ENCODE data around the gene C16orf89. TPM values are rescaled to one million over a fixed set of nuclear protein-coding genes. Genes with fewer than 3 reads are reported as not detected.
"Not testable (repeated sequence)": the region's sequence is repeated elsewhere in the genome, so short reads cannot be mapped to it uniquely, and the experiment has no call there.

The C16orf89 gene
- polyA plus RNA-seq, 1 of the 3 experiments (the other 2 are of a cell fraction) = not detected

DNA sequence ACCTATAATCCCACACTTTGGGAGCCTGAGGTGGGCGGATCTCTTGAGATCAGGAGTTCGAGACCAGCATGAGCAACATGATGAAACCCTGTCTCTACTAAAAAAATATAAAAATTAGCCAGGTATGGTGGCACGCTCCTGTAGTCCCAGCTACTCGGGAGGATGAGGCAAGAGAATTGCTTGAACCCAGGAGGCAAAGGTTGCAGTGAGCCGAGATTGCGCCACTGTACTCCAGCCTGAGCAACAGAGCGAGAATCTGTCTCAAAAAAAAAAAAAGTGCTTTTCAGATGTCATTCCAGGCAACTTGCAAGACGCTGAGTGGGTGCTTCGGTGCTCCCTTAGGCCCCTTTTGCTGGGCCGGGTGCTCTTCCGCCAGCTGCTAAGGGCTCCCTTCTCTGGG lies 21.2 kb downstream of the C16orf89 start:
- H4K20me1 ChIP-seq (ENCODE audit: insufficient read depth); H3K9me2 ChIP-seq; H3K4me1 ChIP-seq (ENCODE audit: control insufficient read depth in 1 of 2, insufficient read depth in 2 of 2, low read depth in 1 of 2, low read length in 1 of 2); H3K9ac ChIP-seq; H3K27me3 ChIP-seq (ENCODE audit: insufficient read depth); H3K4me3 ChIP-seq (ENCODE audit: low read depth in 2 of 2, low read length in 1 of 2); H3K36me3 ChIP-seq (replicated peaks in 1 of 2; ENCODE audit: control insufficient read depth in 1 of 2, insufficient read depth in 2 of 2, low read length in 1 of 2); H2AFZ ChIP-seq (ENCODE audit: low read depth); H3K27ac ChIP-seq (ENCODE audit: low read depth in 2 of 2, low read length in 1 of 2); H3K79me2 ChIP-seq (ENCODE audit: insufficient read depth); H3K9me3 ChIP-seq; POLR2A ChIA-PET; H3F3A ChIP-seq (replicated peaks; ENCODE audit: insufficient read depth); H3K4me2 ChIP-seq; DNase-seq: not testable (repeated sequence)
- CTCF ChIA-PET = interaction anchor here (0.8 to 1.0 kb wide), 2 partner anchors 8 to 40 kb away, joined by 3 to 6 read pairs; no protein-coding TSS in a partner anchor
- 66% methylated on average over 11 of the region's 11 CpGs for WGBS (ENCODE audit: low lambda C conversion rate)

DNA sequence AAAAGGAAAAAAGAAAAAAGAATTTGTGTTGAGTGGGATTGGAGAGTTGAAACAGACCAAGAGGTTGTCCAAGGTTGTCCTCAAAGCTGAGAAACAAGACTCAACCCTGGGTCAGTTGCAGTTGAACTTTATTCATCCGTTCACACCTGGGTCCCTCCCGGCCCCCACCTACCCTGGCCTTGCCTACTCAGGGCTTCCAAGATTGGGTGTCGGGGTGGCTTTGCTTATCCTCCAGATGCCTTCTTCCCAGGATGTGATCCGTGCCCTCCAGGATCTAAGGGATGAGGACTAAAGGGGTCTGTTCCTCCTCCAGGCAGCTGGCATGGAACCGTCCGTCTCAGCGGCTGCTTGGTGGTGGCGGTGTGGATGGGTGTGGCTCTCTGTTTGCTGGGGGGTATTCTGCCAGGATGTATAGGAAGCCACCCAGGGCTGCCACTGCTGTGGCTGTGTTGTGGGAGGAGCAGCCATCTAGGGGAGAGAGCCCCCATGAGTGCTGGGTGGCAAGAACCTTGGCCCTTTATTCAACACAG lies 21.7 kb downstream of the C16orf89 start:
- TF ChIP-seq, protein P1, sequence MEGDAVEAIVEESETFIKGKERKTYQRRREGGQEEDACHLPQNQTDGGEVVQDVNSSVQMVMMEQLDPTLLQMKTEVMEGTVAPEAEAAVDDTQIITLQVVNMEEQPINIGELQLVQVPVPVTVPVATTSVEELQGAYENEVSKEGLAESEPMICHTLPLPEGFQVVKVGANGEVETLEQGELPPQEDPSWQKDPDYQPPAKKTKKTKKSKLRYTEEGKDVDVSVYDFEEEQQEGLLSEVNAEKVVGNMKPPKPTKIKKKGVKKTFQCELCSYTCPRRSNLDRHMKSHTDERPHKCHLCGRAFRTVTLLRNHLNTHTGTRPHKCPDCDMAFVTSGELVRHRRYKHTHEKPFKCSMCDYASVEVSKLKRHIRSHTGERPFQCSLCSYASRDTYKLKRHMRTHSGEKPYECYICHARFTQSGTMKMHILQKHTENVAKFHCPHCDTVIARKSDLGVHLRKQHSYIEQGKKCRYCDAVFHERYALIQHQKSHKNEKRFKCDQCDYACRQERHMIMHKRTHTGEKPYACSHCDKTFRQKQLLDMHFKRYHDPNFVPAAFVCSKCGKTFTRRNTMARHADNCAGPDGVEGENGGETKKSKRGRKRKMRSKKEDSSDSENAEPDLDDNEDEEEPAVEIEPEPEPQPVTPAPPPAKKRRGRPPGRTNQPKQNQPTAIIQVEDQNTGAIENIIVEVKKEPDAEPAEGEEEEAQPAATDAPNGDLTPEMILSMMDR (IDR thresholded peaks at IDR 0.05) = no peak
- TF ChIP-seq SIN3A (IDR thresholded peaks at IDR 0.05; ENCODE audit: borderline replicate concordance, low read depth, low read length) (no peak), RFX5 (IDR thresholded peaks at IDR 0.05; ENCODE audit: low read length) (no peak)
- Histone ChIP-seq H3K9me2 (no peaks in the 10 kb centered on the region), H3K4me1 (ENCODE audit: control insufficient read depth in 1 of 2, insufficient read depth in 2 of 2, low read depth in 1 of 2, low read length in 1 of 2) (no peaks in the 10 kb centered on the region), H3K9me3 (no peaks in the 10 kb centered on the region), H3K79me2 (ENCODE audit: insufficient read depth) (no peaks in the 10 kb centered on the region), H3K36me3 (replicated peaks in 1 of 2; ENCODE audit: control insufficient read depth in 1 of 2, insufficient read depth in 2 of 2, low read length in 1 of 2) (no peaks in the 10 kb centered on the region), H3K4me3 (ENCODE audit: low read depth in 2 of 2, low read length in 1 of 2) (no peak overlapping the region), H3K9ac (no peak overlapping the region), H3K27me3 (ENCODE audit: insufficient read depth) (peaks cover 6% of the 10 kb centered on the region; the same call in 1 of the 2 replicates), H2AFZ (ENCODE audit: low read depth) (no peak overlapping the region), H3F3A (replicated peaks; ENCODE audit: insufficient read depth) (no peaks in the 10 kb centered on the region), H3K4me2 (no peak overlapping the region), H4K20me1 (ENCODE audit: insufficient read depth) (no peaks in the 10 kb centered on the region), H3K27ac (ENCODE audit: low read depth in 2 of 2, low read length in 1 of 2) (no peak overlapping the region)
- ChIA-PET CTCF (interaction anchor here (0.7 kb wide), 1 partner anchor 12 kb away, joined by 3 read pairs; no protein-coding TSS in a partner anchor), POLR2A (no interaction called here)
- WGBS (ENCODE audit: low lambda C conversion rate) = 44% methylated on average over 8 of the region's 8 CpGs
- DNase-seq = no peak

DNA sequence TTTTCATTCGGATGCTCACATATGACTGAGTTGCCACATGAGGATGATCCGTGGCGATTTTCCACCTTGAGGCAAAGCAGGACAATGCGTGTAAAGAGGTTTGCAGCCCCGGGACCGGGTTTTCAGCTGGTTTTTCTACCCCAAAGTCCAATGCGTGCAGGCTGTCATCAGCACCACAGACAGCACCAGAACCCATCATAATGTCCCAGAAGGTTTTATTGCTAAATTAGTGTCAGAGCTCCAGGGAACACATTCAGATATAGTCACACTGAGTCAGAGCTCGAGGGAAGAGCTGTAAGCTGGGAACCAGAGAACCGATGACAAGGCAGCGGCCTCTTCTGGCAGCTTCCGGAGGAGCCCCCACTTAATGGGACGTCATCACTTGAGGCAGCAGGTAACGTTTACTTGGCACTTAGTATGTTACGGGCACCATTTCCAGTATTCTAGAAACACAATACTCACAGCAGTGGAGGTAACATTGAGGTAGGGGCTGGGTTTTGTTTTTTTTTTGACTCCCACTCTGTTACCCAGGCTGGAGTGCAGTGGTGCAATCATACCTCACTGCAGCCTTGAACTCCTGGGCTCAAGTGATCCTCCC lies 23.1 kb downstream of the C16orf89 start:
- H3K79me2 ChIP-seq (ENCODE audit: insufficient read depth) = no peaks in the 10 kb centered on the region
- H3K27me3 ChIP-seq (ENCODE audit: insufficient read depth) = peaks cover 6% of the 10 kb centered on the region; the same call in 1 of the 2 replicates
- H2AFZ ChIP-seq (ENCODE audit: low read depth) = no peak overlapping the region
- H3K27ac ChIP-seq (ENCODE audit: low read depth in 2 of 2, low read length in 1 of 2) = no peak overlapping the region
- no peaks in the 10 kb centered on the region for H3K4me1 ChIP-seq (ENCODE audit: control insufficient read depth in 1 of 2, insufficient read depth in 2 of 2, low read depth in 1 of 2, low read length in 1 of 2)
- H3K4me3 ChIP-seq (ENCODE audit: low read depth in 2 of 2, low read length in 1 of 2) = no peak overlapping the region
- no peaks in the 10 kb centered on the region for H3K36me3 ChIP-seq (replicated peaks in 1 of 2; ENCODE audit: control insufficient read depth in 1 of 2, insufficient read depth in 2 of 2, low read length in 1 of 2)
- WGBS (ENCODE audit: low lambda C conversion rate) = 17% methylated on average over 9 of the region's 14 CpGs
- no peak overlapping the region for H3K9ac ChIP-seq
- no peaks in the 10 kb centered on the region for H3F3A ChIP-seq (replicated peaks; ENCODE audit: insufficient read depth)
- no peak for DNase-seq
- ChIA-PET CTCF (no interaction called here), POLR2A (no interaction called here)
- peak overlapping the region; percentile 50 for H3K4me2 ChIP-seq
- H3K9me3 ChIP-seq = no peaks in the 10 kb centered on the region
- no peaks in the 10 kb centered on the region for H3K9me2 ChIP-seq
- no peak for TF ChIP-seq TCF12 (IDR thresholded peaks at IDR 0.05)
- TF ChIP-seq, protein P2, sequence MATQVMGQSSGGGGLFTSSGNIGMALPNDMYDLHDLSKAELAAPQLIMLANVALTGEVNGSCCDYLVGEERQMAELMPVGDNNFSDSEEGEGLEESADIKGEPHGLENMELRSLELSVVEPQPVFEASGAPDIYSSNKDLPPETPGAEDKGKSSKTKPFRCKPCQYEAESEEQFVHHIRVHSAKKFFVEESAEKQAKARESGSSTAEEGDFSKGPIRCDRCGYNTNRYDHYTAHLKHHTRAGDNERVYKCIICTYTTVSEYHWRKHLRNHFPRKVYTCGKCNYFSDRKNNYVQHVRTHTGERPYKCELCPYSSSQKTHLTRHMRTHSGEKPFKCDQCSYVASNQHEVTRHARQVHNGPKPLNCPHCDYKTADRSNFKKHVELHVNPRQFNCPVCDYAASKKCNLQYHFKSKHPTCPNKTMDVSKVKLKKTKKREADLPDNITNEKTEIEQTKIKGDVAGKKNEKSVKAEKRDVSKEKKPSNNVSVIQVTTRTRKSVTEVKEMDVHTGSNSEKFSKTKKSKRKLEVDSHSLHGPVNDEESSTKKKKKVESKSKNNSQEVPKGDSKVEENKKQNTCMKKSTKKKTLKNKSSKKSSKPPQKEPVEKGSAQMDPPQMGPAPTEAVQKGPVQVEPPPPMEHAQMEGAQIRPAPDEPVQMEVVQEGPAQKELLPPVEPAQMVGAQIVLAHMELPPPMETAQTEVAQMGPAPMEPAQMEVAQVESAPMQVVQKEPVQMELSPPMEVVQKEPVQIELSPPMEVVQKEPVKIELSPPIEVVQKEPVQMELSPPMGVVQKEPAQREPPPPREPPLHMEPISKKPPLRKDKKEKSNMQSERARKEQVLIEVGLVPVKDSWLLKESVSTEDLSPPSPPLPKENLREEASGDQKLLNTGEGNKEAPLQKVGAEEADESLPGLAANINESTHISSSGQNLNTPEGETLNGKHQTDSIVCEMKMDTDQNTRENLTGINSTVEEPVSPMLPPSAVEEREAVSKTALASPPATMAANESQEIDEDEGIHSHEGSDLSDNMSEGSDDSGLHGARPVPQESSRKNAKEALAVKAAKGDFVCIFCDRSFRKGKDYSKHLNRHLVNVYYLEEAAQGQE (IDR thresholded peaks at IDR 0.05; ENCODE audit: low read depth, low read length) = peak; percentile 91
- TF ChIP-seq MEF2A (IDR thresholded peaks at IDR 0.05; ENCODE audit: borderline replicate concordance, low read depth) = no peak
- no peak for TF ChIP-seq ZBTB33 (IDR thresholded peaks at IDR 0.05; ENCODE audit: borderline replicate concordance, low read depth)
- TF ChIP-seq, protein P3, sequence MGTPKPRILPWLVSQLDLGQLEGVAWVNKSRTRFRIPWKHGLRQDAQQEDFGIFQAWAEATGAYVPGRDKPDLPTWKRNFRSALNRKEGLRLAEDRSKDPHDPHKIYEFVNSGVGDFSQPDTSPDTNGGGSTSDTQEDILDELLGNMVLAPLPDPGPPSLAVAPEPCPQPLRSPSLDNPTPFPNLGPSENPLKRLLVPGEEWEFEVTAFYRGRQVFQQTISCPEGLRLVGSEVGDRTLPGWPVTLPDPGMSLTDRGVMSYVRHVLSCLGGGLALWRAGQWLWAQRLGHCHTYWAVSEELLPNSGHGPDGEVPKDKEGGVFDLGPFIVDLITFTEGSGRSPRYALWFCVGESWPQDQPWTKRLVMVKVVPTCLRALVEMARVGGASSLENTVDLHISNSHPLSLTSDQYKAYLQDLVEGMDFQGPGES (IDR thresholded peaks at IDR 0.05; ENCODE audit: low read depth, low read length) = no peak
- TF ChIP-seq SIN3A (IDR thresholded peaks at IDR 0.05; ENCODE audit: borderline replicate concordance, low read depth, low read length) = no peak
- TF ChIP-seq ELF1 (IDR thresholded peaks at IDR 0.05) = no peak
- 0 out of 2 replicates have a peak, but pooled peaks have one; percentile 19 for TF ChIP-seq FOSL2 (IDR thresholded peaks at IDR 0.05; ENCODE audit: borderline replicate concordance, low read depth)
- peak; percentile 9; the same call in 1 of the 2 replicates for TF ChIP-seq RAD21 (IDR thresholded peaks at IDR 0.05; ENCODE audit: low read length)
- TF ChIP-seq MXI1 (IDR thresholded peaks at IDR 0.05; ENCODE audit: low read depth, low read length) = no peak
- no peaks in the 10 kb centered on the region for H4K20me1 ChIP-seq (ENCODE audit: insufficient read depth)

Measured in SK-N-SH (cell line).